ENCODE data around the gene CLK1. TPM values are rescaled to one million over a fixed set of nuclear protein-coding genes. Genes with fewer than 3 reads are reported as not detected.
"Not testable (repeated sequence)": the region's sequence is repeated elsewhere in the genome, so short reads cannot be mapped to it uniquely, and the experiment has no call there.

CLK1 gene
- total and polyA plus RNA-seq, 7 donors, result 30.6 to 91.8 (median 49.4) TPM

GRCh38 chr2:200901459-200902072 lies 37.1 kb upstream of the CLK1 start:
- intact Hi-C loops (cut with DNase I), result loop anchor here in 1 of 2 donors (5.0 kb wide), 2 partner anchors 166 to 281 kb away; partner anchors contain the start of gene CASP10
- Histone ChIP-seq H3K27ac (no peak overlapping the region), H3K4me3 (no peak overlapping the region), H3K9me3 (no peaks in the 10 kb centered on the region), H3K27me3 (ENCODE audit: insufficient read depth in 3 of 3, low read length in 2 of 3) (no peaks in the 10 kb centered on the region), H3K4me1 (peaks cover 9% of the 10 kb centered on the region), H3K36me3 (ENCODE audit: insufficient read depth in 1 of 2, low read depth in 1 of 2) (peaks cover 12 to 76% of the 10 kb centered on the region in 2 donors)
- 24 to 36% (median 32%) methylated on average over 4 of the region's 4 CpGs for WGBS, 3 donors
- peak; percentile 60 for TF ChIP-seq CTCF (IDR thresholded peaks at IDR 0.05)
- ATAC-seq, result peak; percentile 67 to 86 (median 86)
- no peak for DNase-seq

- intact Hi-C loops (cut with DNase I), result loop anchor here in 1 of 2 donors (10.0 kb wide), 1 partner anchor 465 kb away; no protein-coding TSS in a partner anchor
- ATAC-seq (no peak), DNase-seq (no peak)
- Histone ChIP-seq H3K4me1 (peaks cover 8% of the 10 kb centered on the region), H3K27ac (no peak overlapping the region), H3K9me3 (no peaks in the 10 kb centered on the region), H3K4me3 (no peak overlapping the region), H3K36me3 (ENCODE audit: insufficient read depth in 1 of 2, low read depth in 1 of 2) (peaks cover 15 to 86% of the 10 kb centered on the region in 2 donors), H3K27me3 (ENCODE audit: insufficient read depth in 3 of 3, low read length in 2 of 3) (no peaks in the 10 kb centered on the region)
- TF ChIP-seq CTCF (IDR thresholded peaks at IDR 0.05), result no peak
Measured at GRCh38 chr2:200899482-200899881, 35.0 kb upstream of the CLK1 start.

GRCh38 chr2:200888704-200889625 lies 24.5 kb upstream of the CLK1 start, which contains the start of the genes NIF3L1 and PPIL3:
Gene NIF3L1 (plus strand): TSS chr2:200889371. CDS start chr2:200891944, 2,573 bp downstream.
Gene PPIL3 (minus strand): TSS chr2:200889077. CDS start chr2:200887615, 1,462 bp downstream.
- TF ChIP-seq CTCF (IDR thresholded peaks at IDR 0.05), result no peak
- WGBS, 3 donors, result 0% methylated on average over 50 of the region's 50 CpGs
- Histone ChIP-seq H3K9me3 (no peaks in the 10 kb centered on the region), H3K27me3 (ENCODE audit: insufficient read depth in 3 of 3, low read length in 2 of 3) (no peaks in the 10 kb centered on the region), H3K4me3 (peak within 1 kb of the TSS; percentile 82), H3K27ac (peak within 1 kb of the TSS; percentile 92), H3K36me3 (ENCODE audit: insufficient read depth in 1 of 2, low read depth in 1 of 2) (peaks cover 0 to 55% of the 10 kb centered on the region in 2 donors), H3K4me1 (peaks cover 11% of the 10 kb centered on the region)
- ATAC-seq (peak; percentile 97 to 99 (median 98)), DNase-seq (peak; percentile 95 to 97)
- intact Hi-C loops (cut with DNase I), result loop anchor here in 1 of 2 donors (2.0 kb wide), 1 partner anchor 176 kb away; no protein-coding TSS in a partner anchor

- intact Hi-C loops (cut with DNase I), result not testable (repeated sequence)
Measured at GRCh38 chr2:200881715-200882249, 17.3 kb upstream of the CLK1 start.

More at GRCh38 chr2:200881715-200882249, 17.3 kb upstream of the CLK1 start:
- 78 to 90% (median 88%) methylated on average over 2 of the region's 2 CpGs for WGBS, 3 donors
- not testable (repeated sequence) for H3K9me3 ChIP-seq; H3K4me1 ChIP-seq; DNase-seq; H3K4me3 ChIP-seq; ATAC-seq; H3K27ac ChIP-seq; H3K27me3 ChIP-seq (ENCODE audit: insufficient read depth in 3 of 3, low read length in 2 of 3)
- peaks cover 0 to 98% of the 10 kb centered on the region in 2 donors for H3K36me3 ChIP-seq (ENCODE audit: insufficient read depth in 1 of 2, low read depth in 1 of 2)
